PC-9 (cell line): ENCODE measurements around the gene RALGPS1.

Experiments used
- CTCF ChIP-seq: fragments of 200-600 bp; sonication (generic); conservative IDR thresholded peaks from 2 replicates; pipeline ENCODE4 v1.6.1; 2017; ENCODE audit warnings: mixed run types, antibody characterized with exemption, mild to moderate bottlenecking, moderate library complexity
- EZH2 ChIP-seq: fragments of 200-600 bp; sonication (generic); IDR thresholded peaks from 2 replicates; pipeline ENCODE4 v1.8.0; 2017; ENCODE audit warnings: antibody characterized with exemption, low read depth

DNA sequence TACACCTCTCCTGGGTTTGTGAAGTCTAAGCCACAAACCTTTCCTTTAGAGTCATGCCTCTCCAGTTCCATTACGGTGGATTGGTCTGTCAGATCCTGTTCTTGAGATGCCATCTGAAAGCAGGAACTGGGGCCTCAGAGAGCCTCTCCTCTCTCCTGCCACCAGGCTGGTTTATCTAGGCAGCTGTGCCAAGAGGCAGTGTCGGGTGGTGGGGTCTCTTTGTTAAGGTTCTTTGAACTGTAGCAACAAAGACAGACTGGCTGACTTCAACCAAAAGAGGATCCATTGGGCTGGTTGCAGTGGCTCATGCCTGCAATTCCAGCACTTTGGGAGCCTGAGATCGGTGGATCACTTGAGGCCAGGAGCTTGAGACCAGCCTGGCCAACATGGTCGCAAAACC lies 273.8 kb downstream of the RALGPS1 start:
- TF ChIP-seq CTCF (no peak), EZH2 (no peak)
